Cardiac muscle cell (in vitro differentiated cells and primary cell): Measurements from ENCODE around the gene USP6NL. TPM values are rescaled to one million over a fixed set of nuclear protein-coding genes. Genes with fewer than 3 reads are reported as not detected.

Experiments used
- DNase-seq, 2 donors: peaks; one replicate each; pipeline versions ENCODE4 v3.0.0 to v3.0.0-alpha.2; 2010 to 2017; ENCODE audit warnings: low read depth in 1 of 2, low spot score in 1 of 2
- H3K27ac ChIP-seq: fragments of 200-600 bp; sonication (generic); 2 replicates; pipeline ENCODE4 v1.5.1; 2016
- H3K27me3 ChIP-seq: fragments of 200-600 bp; sonication (generic); 2 replicates; pipeline ENCODE4 v1.6.0; 2016; ENCODE audit warnings: control low read depth
- H3K36me3 ChIP-seq: fragments of 200-600 bp; sonication (generic); 2 replicates; pipeline ENCODE4 v1.5.1; 2016; ENCODE audit warnings: control low read depth
- H3K4me1 ChIP-seq: fragments of 200-600 bp; sonication (generic); 2 replicates; pipeline ENCODE4 v1.8.1; 2017; ENCODE audit warnings: low read depth, mild to moderate bottlenecking, mixed run types
- H3K4me3 ChIP-seq: fragments of 200-600 bp; sonication (generic); 2 replicates; pipeline ENCODE4 v1.5.1; 2016; ENCODE audit warnings: mild to moderate bottlenecking
- H3K9me3 ChIP-seq: fragments of 200-600 bp; sonication (generic); 2 replicates; pipeline ENCODE4 v1.5.1; 2017; ENCODE audit warnings: low read depth, mild to moderate bottlenecking, control low read depth
- polyA plus RNA-seq: library from polyadenylated mRNA; unstranded; fragments of >200 nt; fragmentation: Nextera tagmentation; extraction: Ambion mirVana; gene quantifications from 2 replicates; pipeline ENCODE4 v1.2.1, GENCODE V29; 2016
- total RNA-seq: library from RNA; depleted of rRNA; stranded (reverse); fragments of >200 nt; gene quantifications from 2 replicates; pipeline ENCODE4 v1.2.3, GENCODE V29; 2016
- TF ChIP-seq, protein P1 (sequence below): IDR thresholded peaks from 2 replicates; pipeline ENCODE4 v1.5.1; 2012; ENCODE audit warnings: low read depth, mild to moderate bottlenecking, low read length

USP6NL gene
- total and polyA plus RNA-seq, 2 experiments from 2014 or later, result 13.6 to 25.4 TPM

DNA sequence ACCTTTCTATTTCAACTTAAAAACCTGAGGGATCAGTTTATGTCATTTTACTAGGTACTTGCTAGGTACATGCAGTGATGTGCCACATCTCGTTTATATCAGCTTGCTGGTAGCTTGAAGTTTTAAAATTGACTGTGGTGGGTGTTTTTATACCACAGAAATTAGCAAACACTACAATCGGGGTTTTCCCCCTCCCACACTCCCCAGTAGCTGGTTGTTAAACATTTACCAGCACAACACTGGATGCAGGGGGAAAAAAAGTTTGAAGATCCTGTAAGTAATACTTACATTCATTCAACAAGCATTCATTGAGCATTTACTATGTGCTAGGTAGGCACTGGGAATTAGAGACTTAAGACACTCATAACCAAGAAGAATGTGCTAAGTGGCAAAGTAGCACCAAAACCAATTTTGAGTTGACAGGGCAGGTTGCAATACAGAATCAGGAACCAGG, 32.6 kb downstream of the USP6NL start:
- Histone ChIP-seq H3K27ac (no peak overlapping the region), H3K4me3 (no peak overlapping the region), H3K27me3 (no peaks in the 10 kb centered on the region), H3K9me3 (no peaks in the 10 kb centered on the region), H3K36me3 (no peaks in the 10 kb centered on the region), H3K4me1 (peaks cover 1% of the 10 kb centered on the region)
- no peak for DNase-seq
- TF ChIP-seq, protein P1, sequence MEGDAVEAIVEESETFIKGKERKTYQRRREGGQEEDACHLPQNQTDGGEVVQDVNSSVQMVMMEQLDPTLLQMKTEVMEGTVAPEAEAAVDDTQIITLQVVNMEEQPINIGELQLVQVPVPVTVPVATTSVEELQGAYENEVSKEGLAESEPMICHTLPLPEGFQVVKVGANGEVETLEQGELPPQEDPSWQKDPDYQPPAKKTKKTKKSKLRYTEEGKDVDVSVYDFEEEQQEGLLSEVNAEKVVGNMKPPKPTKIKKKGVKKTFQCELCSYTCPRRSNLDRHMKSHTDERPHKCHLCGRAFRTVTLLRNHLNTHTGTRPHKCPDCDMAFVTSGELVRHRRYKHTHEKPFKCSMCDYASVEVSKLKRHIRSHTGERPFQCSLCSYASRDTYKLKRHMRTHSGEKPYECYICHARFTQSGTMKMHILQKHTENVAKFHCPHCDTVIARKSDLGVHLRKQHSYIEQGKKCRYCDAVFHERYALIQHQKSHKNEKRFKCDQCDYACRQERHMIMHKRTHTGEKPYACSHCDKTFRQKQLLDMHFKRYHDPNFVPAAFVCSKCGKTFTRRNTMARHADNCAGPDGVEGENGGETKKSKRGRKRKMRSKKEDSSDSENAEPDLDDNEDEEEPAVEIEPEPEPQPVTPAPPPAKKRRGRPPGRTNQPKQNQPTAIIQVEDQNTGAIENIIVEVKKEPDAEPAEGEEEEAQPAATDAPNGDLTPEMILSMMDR, result no peak

DNA sequence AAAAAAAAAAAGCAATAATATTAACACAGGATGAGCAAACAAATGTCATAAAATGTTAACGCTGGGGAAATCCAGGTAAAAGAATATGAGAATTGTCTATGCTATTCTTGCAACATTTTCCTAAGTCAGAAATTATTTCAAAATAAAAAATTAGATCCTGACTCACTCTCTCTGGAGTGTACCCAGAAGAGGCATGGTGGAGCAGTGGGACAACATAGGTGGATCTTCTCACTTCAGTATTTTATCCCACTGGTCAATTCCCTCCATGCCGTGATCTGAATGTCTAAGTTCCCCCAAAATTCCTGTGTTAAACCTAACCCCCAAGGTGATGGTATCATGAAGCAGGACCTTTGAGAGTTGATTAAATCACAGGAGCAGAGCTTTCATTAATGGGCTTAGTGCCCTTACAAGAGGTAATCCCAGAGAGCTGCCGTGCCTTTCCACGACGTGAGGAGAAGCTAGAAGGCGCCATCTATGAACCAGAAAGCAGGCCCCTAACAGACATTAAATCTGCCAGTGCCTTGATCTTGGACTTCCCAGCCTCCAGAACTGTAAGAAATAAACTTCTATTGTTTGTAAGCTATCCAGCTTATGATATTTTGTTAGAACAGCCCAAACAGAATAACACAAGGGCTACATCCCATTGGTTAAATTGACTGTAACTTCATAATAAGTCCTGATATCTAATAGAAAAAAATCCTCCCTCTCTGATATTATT, 35.2 kb downstream of the USP6NL start:
- Histone ChIP-seq H3K36me3 (no peaks in the 10 kb centered on the region), H3K27ac (no peak overlapping the region), H3K4me3 (no peak overlapping the region), H3K4me1 (peaks cover 3% of the 10 kb centered on the region), H3K27me3 (no peaks in the 10 kb centered on the region), H3K9me3 (no peaks in the 10 kb centered on the region)
- no peak for DNase-seq
- TF ChIP-seq, protein P1, result no peak

DNA sequence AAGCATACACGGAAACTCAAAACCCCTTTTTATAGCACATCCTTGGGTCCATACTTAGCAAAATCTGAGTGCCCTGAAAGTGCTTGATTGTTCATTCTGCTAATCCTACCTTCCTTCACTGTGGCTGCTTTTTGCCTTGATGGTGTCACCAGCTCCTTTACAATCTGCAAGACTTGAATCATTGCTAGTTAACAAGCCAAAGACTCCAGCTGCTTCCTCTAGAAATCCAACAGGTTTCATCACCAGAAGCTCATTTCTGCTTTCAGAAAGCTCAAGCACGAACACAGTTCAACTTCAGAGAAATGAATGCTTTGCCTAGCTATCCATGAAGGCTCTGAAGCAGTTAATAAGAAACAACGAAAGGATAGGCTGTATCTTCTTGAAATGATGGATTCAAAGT, 38.0 kb downstream of the USP6NL start:
- Histone ChIP-seq H3K4me3 (no peak overlapping the region), H3K36me3 (no peaks in the 10 kb centered on the region), H3K27ac (peak overlapping the region; percentile 0), H3K4me1 (peaks cover 3% of the 10 kb centered on the region), H3K27me3 (no peaks in the 10 kb centered on the region), H3K9me3 (no peaks in the 10 kb centered on the region)
- peak; percentile 11 to 64 for DNase-seq
- TF ChIP-seq, protein P1, result no peak

DNA sequence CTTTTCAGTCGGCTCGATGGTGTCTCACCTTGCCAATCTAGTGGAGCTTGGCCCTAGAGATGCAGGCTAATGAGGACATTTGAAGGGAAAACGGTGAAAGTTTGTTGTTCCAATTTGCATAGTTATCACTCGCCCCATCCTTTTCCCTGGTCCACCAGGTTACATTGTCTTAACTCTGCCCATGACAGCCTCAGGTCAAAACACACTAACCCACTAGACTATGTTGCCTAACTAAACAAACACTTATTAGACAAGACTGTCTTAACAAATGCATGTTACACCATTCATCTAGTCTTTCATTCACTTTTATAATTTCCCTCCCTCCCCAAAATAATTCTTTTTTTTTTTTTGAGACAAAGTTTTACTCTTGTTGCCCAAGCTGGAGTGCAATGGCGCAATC, 40.7 kb downstream of the USP6NL start:
- H3K9me3 ChIP-seq, result no peaks in the 10 kb centered on the region
- no peaks in the 10 kb centered on the region for H3K27me3 ChIP-seq
- no peak overlapping the region for H3K4me3 ChIP-seq
- H3K4me1 ChIP-seq, result peaks cover 3% of the 10 kb centered on the region
- no peak for DNase-seq
- H3K27ac ChIP-seq, result no peak overlapping the region
- H3K36me3 ChIP-seq, result no peaks in the 10 kb centered on the region
- TF ChIP-seq, protein P1, result no peak

DNA sequence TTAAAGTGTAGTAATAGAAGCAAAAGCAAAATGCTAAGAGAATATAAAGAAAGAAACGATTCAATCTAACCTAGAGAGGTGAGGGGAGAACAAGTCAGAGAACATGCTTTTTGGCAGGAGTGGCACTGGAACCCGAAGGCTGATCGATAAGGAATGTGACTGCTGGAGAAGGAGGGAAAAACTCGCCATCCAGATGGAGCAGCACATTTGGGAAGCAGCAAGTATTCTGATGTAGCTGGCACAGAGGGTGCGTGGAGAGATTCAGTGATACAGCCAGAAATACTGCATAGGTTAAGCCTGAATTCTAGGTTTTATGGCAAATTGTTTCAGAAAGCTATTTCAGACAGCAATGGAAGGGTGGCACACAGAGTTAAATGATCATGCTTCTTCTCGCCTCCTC, 42.0 kb downstream of the USP6NL start:
- Histone ChIP-seq H3K4me3 (no peak overlapping the region), H3K4me1 (peaks cover 3% of the 10 kb centered on the region), H3K36me3 (no peaks in the 10 kb centered on the region), H3K27ac (no peak overlapping the region), H3K9me3 (no peaks in the 10 kb centered on the region), H3K27me3 (no peaks in the 10 kb centered on the region)
- DNase-seq, result no peak
- TF ChIP-seq, protein P1, result no peak
